ENCODE results near the gene SAMSN1.
"Not testable (repeated sequence)": the region's sequence is repeated elsewhere in the genome, so short reads cannot be mapped to it uniquely, and the experiment has no call there.

The SAMSN1 gene

GRCh38 chr21:14562959-14563358, 16.8 kb upstream of the SAMSN1 start:
- DNase-seq: no peak

GRCh38 chr21:14560555-14560954, 14.4 kb upstream of the SAMSN1 start:
- DNase-seq: no peak

GRCh38 chr21:14560139-14560538, 14.0 kb upstream of the SAMSN1 start:
- DNase-seq: no peak

- DNase-seq: no peak
Observed at GRCh38 chr21:14559102-14559501, 13.0 kb upstream of the SAMSN1 start.

GRCh38 chr21:14557413-14557812, 11.3 kb upstream of the SAMSN1 start:
- DNase-seq: no peak

GRCh38 chr21:14554948-14555347, 8.8 kb upstream of the SAMSN1 start:
- no peak for DNase-seq

GRCh38 chr21:14553422-14553821, 7.3 kb upstream of the SAMSN1 start:
- DNase-seq: no peak

GRCh38 chr21:14551741-14552140, 5.6 kb upstream of the SAMSN1 start:
- DNase-seq: no peak

GRCh38 chr21:14550135-14550534, 4.0 kb upstream of the SAMSN1 start:
- DNase-seq: no peak

- DNase-seq: no peak
Observed at GRCh38 chr21:14548779-14549178, 2.7 kb upstream of the SAMSN1 start.

- DNase-seq: no peak
Observed at GRCh38 chr21:14547834-14548513, 1.9 kb upstream of the SAMSN1 start.

- not testable (repeated sequence) for DNase-seq
Observed at GRCh38 chr21:14546719-14547118, 604 bp upstream of the SAMSN1 start.

GRCh38 chr21:14543983-14544382, 2.1 kb downstream of the SAMSN1 start:
- DNase-seq: no peak

- no peak for DNase-seq
Observed at GRCh38 chr21:14542638-14543037, 3.5 kb downstream of the SAMSN1 start.

- DNase-seq: no peak
Observed at GRCh38 chr21:14541841-14542490, 4.1 kb downstream of the SAMSN1 start.

- no peak for DNase-seq
Observed at GRCh38 chr21:14538483-14538882, 7.6 kb downstream of the SAMSN1 start.

- no peak for DNase-seq
Observed at GRCh38 chr21:14536929-14537328, 9.2 kb downstream of the SAMSN1 start.

GRCh38 chr21:14535702-14536101, 10.4 kb downstream of the SAMSN1 start:
- no peak for DNase-seq

GRCh38 chr21:14533499-14534428, 12.4 kb downstream of the SAMSN1 start:
- DNase-seq: no peak

GRCh38 chr21:14531757-14532316, 14.3 kb downstream of the SAMSN1 start:
- DNase-seq: no peak

GRCh38 chr21:14530592-14530991, 15.5 kb downstream of the SAMSN1 start:
- no peak for DNase-seq

- no peak for DNase-seq
Observed at GRCh38 chr21:14528815-14529214, 17.3 kb downstream of the SAMSN1 start.
